Erythroblast (primary cell): ENCODE results near the gene TBC1D25.

Experiments
- DNase-seq, 2 experiments: peaks; one replicate each; lab custom pipeline; 2025; lab: John Stamatoyannopoulos, UW
- GATA1 ChIP-seq: IDR thresholded peaks from 2 replicates; pipeline ENCODE4 v1.6.1; 2011; ENCODE audit warnings: low read depth, mild to moderate bottlenecking, control low read depth, low read length, moderate library complexity
- POLR2A ChIP-seq: IDR thresholded peaks from 2 replicates; pipeline ENCODE4 v1.6.1; 2011; ENCODE audit warnings: mild to moderate bottlenecking, low read length

The TBC1D25 gene

GRCh38 chrX:48559636-48560035, 20.1 kb downstream of the TBC1D25 start:
- TF ChIP-seq GATA1 (no peak), POLR2A (no peak)
- no peak for DNase-seq

- no peak for DNase-seq
- TF ChIP-seq GATA1 = no peak
- TF ChIP-seq POLR2A = no peak
These were observed 20.5 kb downstream of the TBC1D25 start for GRCh38 chrX:48560056-48560455.

GRCh38 chrX:48560681-48561080, 21.2 kb downstream of the TBC1D25 start:
- no peak for DNase-seq
- TF ChIP-seq GATA1 = no peak
- no peak for TF ChIP-seq POLR2A

DNA sequence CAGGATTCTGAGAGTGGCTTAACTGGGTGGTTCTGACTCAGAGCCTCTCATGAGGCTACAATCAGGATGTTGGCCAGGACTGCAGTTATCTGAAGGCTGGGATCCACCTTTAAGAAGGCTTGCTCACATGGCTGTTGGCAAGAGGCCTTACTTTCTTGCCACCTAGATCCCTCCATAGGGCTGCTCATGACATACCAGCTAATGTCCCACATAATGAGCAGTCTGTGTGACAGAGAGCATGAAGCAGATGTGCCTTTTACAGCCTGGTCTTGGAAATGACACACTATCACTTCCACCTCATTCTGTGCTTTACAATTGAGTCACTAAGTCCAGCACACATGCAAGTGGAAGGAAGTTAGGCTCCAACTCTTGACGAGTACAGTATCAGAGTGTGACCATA, 30.4 kb downstream of the TBC1D25 start:
- TF ChIP-seq POLR2A = no peak
- no peak for TF ChIP-seq GATA1
- DNase-seq = peak in 1 of 2 experiments; percentile 8

DNA sequence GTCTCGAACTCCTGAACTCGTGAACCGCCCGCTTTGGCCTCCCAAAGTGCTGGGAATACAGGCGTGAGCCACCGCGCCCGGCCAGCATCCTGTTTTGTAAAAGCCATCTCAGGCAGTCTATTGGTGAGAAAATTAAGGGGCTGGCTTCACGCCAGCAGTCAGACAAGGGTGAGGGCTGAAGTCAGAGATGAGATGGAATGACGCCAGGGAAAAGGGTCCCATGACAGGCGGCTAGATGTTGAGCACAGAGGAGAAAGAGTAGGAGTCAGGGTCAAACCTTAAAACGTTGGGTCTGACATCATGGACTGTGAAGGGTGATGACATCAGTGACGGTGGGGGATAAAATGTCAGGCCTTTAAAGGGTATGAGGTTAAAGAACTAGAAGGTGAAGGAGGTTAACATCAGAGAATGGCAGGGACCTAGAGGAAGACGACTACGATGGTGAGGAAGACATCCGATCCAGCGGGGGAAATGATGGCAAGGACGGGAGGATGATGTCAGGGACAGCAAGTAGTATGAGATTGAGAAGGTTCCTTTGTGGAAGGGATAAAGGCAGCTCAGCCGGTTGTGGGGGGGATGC, 34.3 kb downstream of the TBC1D25 start:
- TF ChIP-seq GATA1 = no peak
- TF ChIP-seq POLR2A = no peak
- no peak for DNase-seq

DNA sequence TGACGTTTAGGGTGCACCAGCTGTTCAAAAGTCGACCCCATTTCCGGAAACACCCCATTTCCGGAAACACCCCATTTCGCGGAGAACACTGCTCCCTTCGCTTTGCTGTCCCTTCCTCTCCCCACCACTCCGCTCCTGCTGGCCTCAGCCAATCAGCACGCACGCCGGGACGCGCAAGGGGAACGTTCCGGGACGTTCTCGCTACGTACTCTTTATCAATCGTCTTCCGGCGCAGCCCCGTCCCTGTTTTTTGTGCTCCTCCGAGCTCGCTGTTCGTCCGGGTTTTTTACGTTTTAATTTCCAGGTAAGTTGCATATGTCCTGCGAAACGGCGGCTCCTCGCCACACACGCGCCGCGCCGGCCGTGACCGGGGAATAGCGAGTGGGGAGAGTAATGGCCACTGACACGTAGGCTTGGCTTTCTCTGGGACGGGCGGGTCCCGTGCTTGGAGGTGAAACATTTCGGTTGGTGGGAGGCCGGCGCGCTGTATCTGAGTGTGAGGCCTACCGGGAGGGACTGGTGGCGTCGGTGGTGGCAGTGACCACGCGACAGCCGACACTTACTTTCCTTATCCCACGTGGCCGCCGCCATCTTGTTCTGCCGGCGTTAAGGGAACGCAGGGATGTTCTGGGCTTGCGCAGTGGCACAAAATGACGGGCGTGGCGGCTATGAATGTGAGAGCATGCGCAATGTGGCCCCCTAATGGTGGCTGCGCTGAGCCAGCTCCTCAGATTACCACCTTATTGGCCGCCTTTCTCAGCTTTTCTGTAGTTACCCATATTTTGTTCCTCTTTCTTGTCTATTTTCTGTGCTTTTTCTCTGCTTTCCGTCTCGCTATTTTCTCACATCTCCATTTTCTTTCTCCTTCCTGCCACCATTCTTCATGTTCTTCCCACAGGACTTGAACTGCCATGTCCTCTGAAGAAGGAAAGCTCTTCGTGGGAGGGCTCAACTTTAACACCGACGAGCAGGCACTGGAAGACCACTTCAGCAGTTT, 35.1 kb downstream of the TBC1D25 start, which contains the start of gene RBM3:
TSS of gene RBM3 (plus strand) at position 215 of the 997 bp plus-strand sequence. CDS start at position 912, 697 bp downstream.
- DNase-seq = peak; percentile 95 to 96
- TF ChIP-seq POLR2A (peak; percentile 93), GATA1 (no peak)

DNA sequence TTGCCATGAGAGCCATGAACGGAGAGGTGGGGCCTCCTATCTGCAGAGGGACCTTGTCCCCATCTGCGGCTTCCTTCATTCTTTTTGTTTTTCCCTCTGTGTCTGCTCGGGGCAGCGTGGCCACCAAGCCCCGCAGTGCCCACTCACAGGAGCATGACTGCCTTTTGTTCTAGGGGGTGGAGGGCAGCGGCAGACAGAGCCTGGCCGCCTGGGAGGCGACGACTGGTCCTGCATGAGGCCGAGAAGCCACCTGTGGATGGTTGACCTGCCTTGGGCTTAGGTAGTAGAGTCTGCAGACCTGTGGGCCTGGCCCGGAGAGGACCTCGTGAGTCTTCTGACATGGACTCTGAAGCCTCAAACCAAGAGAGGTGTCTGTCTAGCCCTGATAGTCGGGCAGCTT, 36.1 kb downstream of the TBC1D25 start:
- no peak for TF ChIP-seq POLR2A
- no peak for DNase-seq

DNA sequence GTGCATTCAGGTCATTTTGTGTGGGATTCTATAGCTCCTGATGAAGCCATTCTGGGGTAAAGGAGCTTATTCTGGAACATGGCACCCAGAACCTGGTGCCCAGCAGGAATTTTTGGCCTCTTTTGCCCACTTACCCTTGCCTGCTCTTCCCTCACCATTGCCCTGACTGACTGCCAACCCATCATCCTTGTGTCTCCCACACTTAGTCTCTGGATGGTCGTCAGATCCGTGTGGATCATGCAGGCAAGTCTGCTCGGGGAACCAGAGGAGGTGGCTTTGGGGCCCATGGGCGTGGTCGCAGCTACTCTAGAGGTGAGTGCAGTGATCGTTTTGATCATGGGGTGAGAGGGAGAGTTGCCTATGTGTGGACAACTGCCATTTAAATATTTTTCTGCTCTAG, 36.6 kb downstream of the TBC1D25 start:
- DNase-seq = no peak
- no peak for TF ChIP-seq GATA1
- TF ChIP-seq POLR2A = peak; percentile 13

GRCh38 chrX:48578661-48579128, 39.2 kb downstream of the TBC1D25 start:
- TF ChIP-seq POLR2A (no peak), GATA1 (no peak)
- no peak for DNase-seq

DNA sequence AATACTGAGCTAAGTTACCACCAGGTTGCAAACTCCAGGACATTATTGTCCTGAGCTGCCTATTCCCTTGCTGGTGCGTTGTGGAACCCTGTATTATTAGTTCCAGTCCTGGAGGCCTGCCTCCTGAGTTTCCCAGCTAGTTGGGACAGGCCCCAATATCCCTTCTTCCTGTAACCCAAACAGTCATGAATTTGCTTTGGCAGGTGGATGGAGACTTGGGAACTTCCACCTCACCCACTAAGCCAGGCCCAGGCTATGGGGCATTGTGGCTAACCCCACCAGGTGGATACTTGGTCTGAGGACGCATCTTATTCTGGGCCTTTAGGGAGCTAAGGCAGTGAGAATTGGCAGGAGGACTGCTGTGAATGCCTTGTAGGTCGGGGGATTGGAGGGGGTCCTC, 39.7 kb downstream of the TBC1D25 start:
- DNase-seq = no peak
- no peak for TF ChIP-seq GATA1
- no peak for TF ChIP-seq POLR2A

GRCh38 chrX:48580662-48581061, 41.1 kb downstream of the TBC1D25 start:
- DNase-seq = no peak
- TF ChIP-seq POLR2A = no peak
- no peak for TF ChIP-seq GATA1

- DNase-seq = no peak
- TF ChIP-seq GATA1 = no peak
- no peak for TF ChIP-seq POLR2A
These were observed 45.2 kb downstream of the TBC1D25 start for GRCh38 chrX:48584698-48585097.

- no peak for DNase-seq
These were observed 50.1 kb downstream of the TBC1D25 start for GRCh38 chrX:48589482-48590162.

More at GRCh38 chrX:48589482-48590162, 50.1 kb downstream of the TBC1D25 start:
- TF ChIP-seq POLR2A (no peak), GATA1 (no peak)
